Liver (tissue), 9 donors: Measurements from ENCODE around the gene APLN. TPM values are rescaled to one million over a fixed set of nuclear protein-coding genes. Genes with fewer than 3 reads are reported as not detected.

ENCODE experiments used
- DNase-seq: peaks from one replicate; pipeline ENCODE4 v3.0.0-alpha.2; 2017; ENCODE audit warnings: low spot score
- H3K27ac ChIP-seq, 2 donors: one replicate each; pipeline ENCODE4 v1.7.0; 2013; ENCODE audit warnings: inconsistent platforms in 2 of 2, low read length in 2 of 2, control low read depth in 1 of 2, low read depth in 1 of 2, mild to moderate bottlenecking in 1 of 2
- H3K27me3 ChIP-seq, 4 donors: one replicate each; pipeline versions ENCODE4 v1.6.1 to v1.7.0; 2013; ENCODE audit warnings: low read length in 3 of 4, inconsistent platforms in 1 of 4, mild to moderate bottlenecking in 1 of 4, moderate library complexity in 1 of 4; ENCODE audit not compliant: control insufficient read depth in 4 of 4, insufficient read depth in 4 of 4
- H3K36me3 ChIP-seq, 4 donors: one replicate each; pipeline versions ENCODE4 v1.6.1 to v1.7.0; 2013; ENCODE audit warnings: low read length in 3 of 4, mild to moderate bottlenecking in 3 of 4, low read depth in 1 of 4, moderate library complexity in 1 of 4; ENCODE audit not compliant: control insufficient read depth in 4 of 4, insufficient read depth in 3 of 4
- H3K4me1 ChIP-seq, 4 donors: one replicate each; pipeline versions ENCODE4 v1.6.1 to v1.7.0; 2013; ENCODE audit warnings: low read length in 3 of 4, mild to moderate bottlenecking in 3 of 4, moderate library complexity in 1 of 4; ENCODE audit not compliant: control insufficient read depth in 4 of 4, insufficient read depth in 4 of 4
- H3K4me3 ChIP-seq, 3 donors: one replicate each; pipeline versions ENCODE4 v1.6.1 to v1.7.0; 2013; ENCODE audit warnings: low read length in 3 of 3, control low read depth in 1 of 3, low read depth in 1 of 3, mild to moderate bottlenecking in 1 of 3
- H3K9ac ChIP-seq, 2 donors: one replicate each; pipeline ENCODE4 v1.7.0; 2013; ENCODE audit warnings: low read length in 2 of 2, mild to moderate bottlenecking in 2 of 2, moderate library complexity in 2 of 2, control low read depth in 1 of 2, low read depth in 1 of 2
- H3K9me3 ChIP-seq, 4 donors: one replicate each; pipeline versions ENCODE4 v1.6.1 to v1.7.0; 2013; ENCODE audit warnings: low read length in 3 of 4; ENCODE audit not compliant: control insufficient read depth in 4 of 4
- EGR1 ChIP-seq, 2 donors: IDR thresholded peaks; 2 replicates each; pipeline ENCODE4 v1.6.1; 2016 to 2018; ENCODE audit warnings: antibody characterized with exemption in 2 of 2, low read depth in 2 of 2
- FOXA1 ChIP-seq: IDR thresholded peaks from 2 replicates; pipeline ENCODE4 v1.6.1; 2016; ENCODE audit warnings: antibody characterized with exemption
- FOXA2 ChIP-seq: IDR thresholded peaks from 2 replicates; pipeline ENCODE4 v1.6.1; 2016; ENCODE audit warnings: antibody characterized with exemption
- GABPA ChIP-seq, 2 donors: IDR thresholded peaks in 1 of 2; conservative IDR thresholded peaks in 1 of 2; 2 replicates each; pipeline ENCODE4 v1.6.1; 2016; ENCODE audit warnings: antibody characterized with exemption in 2 of 2, mild to moderate bottlenecking in 1 of 2, moderate library complexity in 1 of 2
- HNF4A ChIP-seq, 2 donors: conservative IDR thresholded peaks; 2 replicates each; pipeline ENCODE4 v1.6.1; 2016; ENCODE audit warnings: antibody characterized with exemption in 2 of 2, mild to moderate bottlenecking in 2 of 2
- HNF4G ChIP-seq: IDR thresholded peaks from 2 replicates; pipeline ENCODE4 v1.6.1; 2016; ENCODE audit warnings: antibody characterized with exemption
- NR2F2 ChIP-seq: IDR thresholded peaks from 2 replicates; pipeline ENCODE4 v1.6.1; 2016; ENCODE audit warnings: antibody characterized with exemption
- RAD21 ChIP-seq, 2 donors: IDR thresholded peaks; 2 replicates each; pipeline ENCODE4 v1.6.1; 2016; ENCODE audit warnings: antibody characterized with exemption in 2 of 2, mild to moderate bottlenecking in 2 of 2
- RXRA ChIP-seq, 2 donors: IDR thresholded peaks; 2 replicates each; pipeline ENCODE4 v1.6.1; 2017 to 2018; ENCODE audit warnings: antibody characterized with exemption in 2 of 2, mild to moderate bottlenecking in 1 of 2
- SP1 ChIP-seq: IDR thresholded peaks from 2 replicates; pipeline ENCODE4 v1.6.1; 2018; ENCODE audit warnings: antibody characterized with exemption, mild to moderate bottlenecking
- TAF1 ChIP-seq: conservative IDR thresholded peaks from 2 replicates; pipeline ENCODE4 v1.6.1; 2016; ENCODE audit warnings: antibody characterized with exemption, mild to moderate bottlenecking
- WGBS: extraction: QIAGEN DNeasy Blood & Tissue Kit; methylation state at CpG from one replicate; pipeline ENCODE4 v1.1.7; 2013; 5-methylcytosine and 5-hydroxymethylcytosine counted together
- polyA plus RNA-seq, 2 donors: library from polyadenylated mRNA; stranded (reverse) in 1 of 2; unstranded in 1 of 2; fragments of 200-250 nt in 1 of 2; fragments of >200 nt in 1 of 2; fragmentation: Nextera tagmentation in 1 of 2; extraction: Ambion mirVana in 1 of 2; gene quantifications; one replicate each; pipeline versions ENCODE4 v1.2.1 to v1.2.3, GENCODE V29; 2013 to 2015
- total RNA-seq, 2 donors: library from RNA; depleted of rRNA; stranded (reverse); fragments of >200 nt; gene quantifications; one replicate each; pipeline ENCODE4 v1.2.3, GENCODE V29; 2014
- TF ChIP-seq, protein P1 (sequence below): IDR thresholded peaks from 2 replicates; pipeline ENCODE4 v1.6.1; 2016; ENCODE audit warnings: antibody characterized with exemption, mild to moderate bottlenecking
- TF ChIP-seq, protein P2 (sequence below): IDR thresholded peaks from 2 replicates; pipeline ENCODE4 v1.6.1; 2016; ENCODE audit warnings: antibody characterized with exemption
- TF ChIP-seq, protein P3 (sequence below): IDR thresholded peaks from 2 replicates; pipeline ENCODE4 v1.6.1; 2016; ENCODE audit warnings: antibody characterized with exemption
- TF ChIP-seq, protein P4 (sequence below): fragments of 150-350 bp; IDR thresholded peaks from 2 replicates; pipeline ENCODE4 v1.5.1; 2017; ENCODE audit warnings: improper control_type of control experiment, low read depth, low read length; ENCODE audit not compliant: missing input control
- TF ChIP-seq, protein P5 (sequence below): IDR thresholded peaks from 2 replicates; pipeline ENCODE4 v1.6.1; 2016; ENCODE audit warnings: antibody characterized with exemption
- donor health status: healthy.
- donor health status: healthy.
- donor health status: healthy.
- donor health status: healthy.
- donor health status: healthy.

The APLN gene
- total and polyA plus RNA-seq, 4 donors, result 0.19 to 0.33 TPM; not detected in 2

DNA sequence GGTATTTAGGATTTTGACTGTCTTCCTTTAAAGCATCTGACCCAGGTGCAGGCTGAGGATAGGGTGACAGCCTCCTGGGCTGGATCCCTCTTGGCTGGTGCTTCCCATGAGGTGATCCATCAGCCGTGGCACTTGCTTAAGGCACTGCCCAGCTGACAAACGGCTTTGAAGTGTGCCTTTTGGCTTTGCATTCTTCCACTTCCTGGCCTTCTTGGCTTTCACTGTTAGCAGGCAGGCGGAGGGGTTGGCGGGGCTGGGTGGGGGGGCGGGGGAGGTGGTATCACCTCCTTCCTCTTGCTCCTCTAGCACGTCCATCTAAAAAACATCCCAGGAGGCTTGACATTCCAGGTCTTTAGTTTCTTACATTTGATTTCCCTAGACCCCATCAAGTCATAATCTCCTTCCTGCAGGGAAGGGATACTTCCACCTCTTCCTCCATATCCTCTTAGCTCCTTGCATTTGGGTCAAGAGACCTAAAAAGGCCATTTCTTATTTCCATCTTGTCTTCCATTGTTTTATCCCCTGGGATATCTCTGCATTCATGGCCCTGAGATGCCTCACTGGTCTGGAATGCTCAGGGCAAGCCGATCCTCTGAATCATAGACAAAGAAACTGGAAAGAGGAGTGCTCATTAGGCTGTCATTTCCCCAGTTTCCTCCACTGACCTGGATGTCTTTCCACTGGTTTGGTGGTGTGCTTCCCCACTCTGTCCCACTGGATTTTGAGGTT is 11.3 kb upstream of the APLN start:
- no peaks in the 10 kb centered on the region for H3K9me3 ChIP-seq
- no peak overlapping the region for H3K4me3 ChIP-seq
- TF ChIP-seq FOXA1 (no peak), HNF4A (conservative IDR thresholded peaks at IDR 0.05) (no peak), GABPA (IDR thresholded peaks at IDR 0.05 in 1 of 2, conservative IDR thresholded peaks at IDR 0.05 in 1 of 2) (no peak)
- TF ChIP-seq, protein P1, sequence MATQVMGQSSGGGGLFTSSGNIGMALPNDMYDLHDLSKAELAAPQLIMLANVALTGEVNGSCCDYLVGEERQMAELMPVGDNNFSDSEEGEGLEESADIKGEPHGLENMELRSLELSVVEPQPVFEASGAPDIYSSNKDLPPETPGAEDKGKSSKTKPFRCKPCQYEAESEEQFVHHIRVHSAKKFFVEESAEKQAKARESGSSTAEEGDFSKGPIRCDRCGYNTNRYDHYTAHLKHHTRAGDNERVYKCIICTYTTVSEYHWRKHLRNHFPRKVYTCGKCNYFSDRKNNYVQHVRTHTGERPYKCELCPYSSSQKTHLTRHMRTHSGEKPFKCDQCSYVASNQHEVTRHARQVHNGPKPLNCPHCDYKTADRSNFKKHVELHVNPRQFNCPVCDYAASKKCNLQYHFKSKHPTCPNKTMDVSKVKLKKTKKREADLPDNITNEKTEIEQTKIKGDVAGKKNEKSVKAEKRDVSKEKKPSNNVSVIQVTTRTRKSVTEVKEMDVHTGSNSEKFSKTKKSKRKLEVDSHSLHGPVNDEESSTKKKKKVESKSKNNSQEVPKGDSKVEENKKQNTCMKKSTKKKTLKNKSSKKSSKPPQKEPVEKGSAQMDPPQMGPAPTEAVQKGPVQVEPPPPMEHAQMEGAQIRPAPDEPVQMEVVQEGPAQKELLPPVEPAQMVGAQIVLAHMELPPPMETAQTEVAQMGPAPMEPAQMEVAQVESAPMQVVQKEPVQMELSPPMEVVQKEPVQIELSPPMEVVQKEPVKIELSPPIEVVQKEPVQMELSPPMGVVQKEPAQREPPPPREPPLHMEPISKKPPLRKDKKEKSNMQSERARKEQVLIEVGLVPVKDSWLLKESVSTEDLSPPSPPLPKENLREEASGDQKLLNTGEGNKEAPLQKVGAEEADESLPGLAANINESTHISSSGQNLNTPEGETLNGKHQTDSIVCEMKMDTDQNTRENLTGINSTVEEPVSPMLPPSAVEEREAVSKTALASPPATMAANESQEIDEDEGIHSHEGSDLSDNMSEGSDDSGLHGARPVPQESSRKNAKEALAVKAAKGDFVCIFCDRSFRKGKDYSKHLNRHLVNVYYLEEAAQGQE, result no peak
- TF ChIP-seq, protein P2, sequence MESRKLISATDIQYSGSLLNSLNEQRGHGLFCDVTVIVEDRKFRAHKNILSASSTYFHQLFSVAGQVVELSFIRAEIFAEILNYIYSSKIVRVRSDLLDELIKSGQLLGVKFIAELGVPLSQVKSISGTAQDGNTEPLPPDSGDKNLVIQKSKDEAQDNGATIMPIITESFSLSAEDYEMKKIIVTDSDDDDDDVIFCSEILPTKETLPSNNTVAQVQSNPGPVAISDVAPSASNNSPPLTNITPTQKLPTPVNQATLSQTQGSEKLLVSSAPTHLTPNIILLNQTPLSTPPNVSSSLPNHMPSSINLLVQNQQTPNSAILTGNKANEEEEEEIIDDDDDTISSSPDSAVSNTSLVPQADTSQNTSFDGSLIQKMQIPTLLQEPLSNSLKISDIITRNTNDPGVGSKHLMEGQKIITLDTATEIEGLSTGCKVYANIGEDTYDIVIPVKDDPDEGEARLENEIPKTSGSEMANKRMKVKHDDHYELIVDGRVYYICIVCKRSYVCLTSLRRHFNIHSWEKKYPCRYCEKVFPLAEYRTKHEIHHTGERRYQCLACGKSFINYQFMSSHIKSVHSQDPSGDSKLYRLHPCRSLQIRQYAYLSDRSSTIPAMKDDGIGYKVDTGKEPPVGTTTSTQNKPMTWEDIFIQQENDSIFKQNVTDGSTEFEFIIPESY, result no peak
- no peaks in the 10 kb centered on the region for H3K4me1 ChIP-seq
- no peak overlapping the region for H3K9ac ChIP-seq
- H3K27ac ChIP-seq, result no peak overlapping the region
- no peaks in the 10 kb centered on the region for H3K27me3 ChIP-seq
- DNase-seq, result no peak
- no peaks in the 10 kb centered on the region for H3K36me3 ChIP-seq
- WGBS, result 69% methylated on average over 7 of the region's 7 CpGs

DNA sequence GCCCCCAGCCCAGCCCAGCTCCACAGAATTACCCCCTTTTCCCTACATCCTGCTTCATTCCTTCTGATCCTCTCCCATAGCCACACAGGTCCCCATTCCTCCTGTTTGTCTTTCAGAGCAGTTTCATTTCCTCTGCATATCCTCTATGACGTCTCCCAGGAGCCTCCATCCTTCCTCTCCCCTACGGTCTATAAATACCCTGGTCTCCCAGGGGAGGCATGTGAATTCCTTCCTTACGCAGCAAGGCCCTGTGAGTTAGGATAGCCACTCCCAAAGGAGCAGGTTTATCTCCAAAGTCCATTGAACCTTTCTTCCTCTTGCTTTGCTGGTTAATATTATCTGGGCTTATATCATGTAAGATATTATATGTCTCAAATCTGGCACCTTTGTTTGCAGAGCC is 8.4 kb upstream of the APLN start:
- H3K9me3 ChIP-seq, result no peaks in the 10 kb centered on the region
- no peak overlapping the region for H3K27ac ChIP-seq
- H3K4me3 ChIP-seq, result no peak overlapping the region
- 69% methylated on average over 3 of the region's 3 CpGs for WGBS
- H3K9ac ChIP-seq, result no peak overlapping the region
- H3K27me3 ChIP-seq, result peaks cover 0 to 3% (median 0%) of the 10 kb centered on the region in 4 donors
- DNase-seq, result no peak
- no peaks in the 10 kb centered on the region for H3K36me3 ChIP-seq
- no peaks in the 10 kb centered on the region for H3K4me1 ChIP-seq
- TF ChIP-seq RXRA (IDR thresholded peaks at IDR 0.05), result no peak
- TF ChIP-seq EGR1 (IDR thresholded peaks at IDR 0.05; ENCODE audit: low read depth in 2 of 2), result no peak
- no peak for TF ChIP-seq FOXA2
- TF ChIP-seq SP1, result no peak
- no peak for TF ChIP-seq FOXA1
- no peak for TF ChIP-seq TAF1
- TF ChIP-seq, protein P2, result no peak
- TF ChIP-seq NR2F2, result no peak
- no peak for TF ChIP-seq HNF4G
- TF ChIP-seq, protein P3, sequence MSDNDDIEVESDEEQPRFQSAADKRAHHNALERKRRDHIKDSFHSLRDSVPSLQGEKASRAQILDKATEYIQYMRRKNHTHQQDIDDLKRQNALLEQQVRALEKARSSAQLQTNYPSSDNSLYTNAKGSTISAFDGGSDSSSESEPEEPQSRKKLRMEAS, result no peak
- TF ChIP-seq, protein P1, result no peak
- no peak for TF ChIP-seq GABPA (IDR thresholded peaks at IDR 0.05 in 1 of 2, conservative IDR thresholded peaks at IDR 0.05 in 1 of 2)
- no peak for TF ChIP-seq HNF4A (conservative IDR thresholded peaks at IDR 0.05)
- TF ChIP-seq, protein P4, sequence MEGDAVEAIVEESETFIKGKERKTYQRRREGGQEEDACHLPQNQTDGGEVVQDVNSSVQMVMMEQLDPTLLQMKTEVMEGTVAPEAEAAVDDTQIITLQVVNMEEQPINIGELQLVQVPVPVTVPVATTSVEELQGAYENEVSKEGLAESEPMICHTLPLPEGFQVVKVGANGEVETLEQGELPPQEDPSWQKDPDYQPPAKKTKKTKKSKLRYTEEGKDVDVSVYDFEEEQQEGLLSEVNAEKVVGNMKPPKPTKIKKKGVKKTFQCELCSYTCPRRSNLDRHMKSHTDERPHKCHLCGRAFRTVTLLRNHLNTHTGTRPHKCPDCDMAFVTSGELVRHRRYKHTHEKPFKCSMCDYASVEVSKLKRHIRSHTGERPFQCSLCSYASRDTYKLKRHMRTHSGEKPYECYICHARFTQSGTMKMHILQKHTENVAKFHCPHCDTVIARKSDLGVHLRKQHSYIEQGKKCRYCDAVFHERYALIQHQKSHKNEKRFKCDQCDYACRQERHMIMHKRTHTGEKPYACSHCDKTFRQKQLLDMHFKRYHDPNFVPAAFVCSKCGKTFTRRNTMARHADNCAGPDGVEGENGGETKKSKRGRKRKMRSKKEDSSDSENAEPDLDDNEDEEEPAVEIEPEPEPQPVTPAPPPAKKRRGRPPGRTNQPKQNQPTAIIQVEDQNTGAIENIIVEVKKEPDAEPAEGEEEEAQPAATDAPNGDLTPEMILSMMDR, result no peak
- no peak for TF ChIP-seq RAD21 (IDR thresholded peaks at IDR 0.05)
- TF ChIP-seq, protein P5, sequence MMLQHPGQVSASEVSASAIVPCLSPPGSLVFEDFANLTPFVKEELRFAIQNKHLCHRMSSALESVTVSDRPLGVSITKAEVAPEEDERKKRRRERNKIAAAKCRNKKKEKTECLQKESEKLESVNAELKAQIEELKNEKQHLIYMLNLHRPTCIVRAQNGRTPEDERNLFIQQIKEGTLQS, result no peak
